A549 treated with GW870086 at 1 μM for 4 hours (cell line): ENCODE measurements around the gene EXO5. TPM values are rescaled to one million over a fixed set of nuclear protein-coding genes. Genes with fewer than 3 reads are reported as not detected.

Source experiments
- total RNA-seq: library from RNA; stranded (reverse); fragments of 200-300 nt; extraction: Qiagen RNA extraction; gene quantifications from 5 replicates; pipeline ENCODE4 v1.2.3, GENCODE V29; 2022; ENCODE audit warnings: low read depth

EXO5 gene, protein sequence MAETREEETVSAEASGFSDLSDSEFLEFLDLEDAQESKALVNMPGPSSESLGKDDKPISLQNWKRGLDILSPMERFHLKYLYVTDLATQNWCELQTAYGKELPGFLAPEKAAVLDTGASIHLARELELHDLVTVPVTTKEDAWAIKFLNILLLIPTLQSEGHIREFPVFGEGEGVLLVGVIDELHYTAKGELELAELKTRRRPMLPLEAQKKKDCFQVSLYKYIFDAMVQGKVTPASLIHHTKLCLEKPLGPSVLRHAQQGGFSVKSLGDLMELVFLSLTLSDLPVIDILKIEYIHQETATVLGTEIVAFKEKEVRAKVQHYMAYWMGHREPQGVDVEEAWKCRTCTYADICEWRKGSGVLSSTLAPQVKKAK
- total RNA-seq: 3.4 to 4.0 TPM (median 3.8 TPM) in 5 replicates

DNA sequence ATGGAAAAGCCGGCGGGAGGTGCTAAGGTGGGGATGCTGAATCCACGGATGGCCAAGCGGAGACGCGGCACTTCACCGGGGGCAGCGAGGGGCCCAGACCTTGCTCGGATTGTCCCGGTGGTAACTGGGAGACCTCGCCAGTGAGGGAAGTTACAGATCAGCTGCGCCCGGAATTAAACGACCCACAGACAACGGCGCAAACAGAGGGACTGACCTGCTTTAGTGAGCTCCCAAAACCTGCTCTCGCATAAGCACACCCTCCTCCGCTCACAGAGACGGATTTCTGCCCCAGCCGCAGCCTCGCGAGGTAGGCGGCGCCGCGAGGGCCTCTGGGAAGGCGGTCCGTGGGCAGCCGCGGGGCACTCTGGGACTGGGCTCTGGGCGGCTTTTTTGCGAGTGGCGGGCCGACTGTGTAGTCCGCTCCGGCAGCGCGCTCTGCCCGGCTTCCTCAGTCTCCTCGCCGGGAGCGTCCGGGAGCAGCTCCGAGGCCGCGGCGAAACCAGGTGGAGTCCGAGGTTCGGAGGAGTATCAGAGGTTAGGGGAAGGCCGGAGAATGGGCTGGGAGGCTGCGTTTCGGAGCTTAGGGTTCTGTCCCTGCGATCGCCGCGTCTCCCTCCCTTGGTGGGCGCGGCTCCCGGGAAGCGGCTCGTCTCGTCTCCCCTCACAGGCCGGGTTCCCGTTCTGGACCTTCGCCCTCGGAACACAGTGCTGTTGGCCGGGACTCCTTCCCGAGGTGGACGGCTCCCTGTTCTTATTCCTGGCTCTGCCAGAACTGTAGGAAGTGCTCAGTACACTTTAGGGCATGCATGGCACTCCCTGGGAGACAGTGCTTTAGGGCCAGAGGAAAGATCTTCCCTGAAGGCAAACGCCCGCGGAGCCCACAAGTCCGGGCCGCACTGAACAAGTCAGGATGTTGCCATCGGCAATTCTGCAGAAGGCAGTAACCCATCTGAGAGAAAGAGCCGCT, at the start of gene EXO5:
Gene EXO5 (plus strand): TSS at position 393 of the 967 bp plus-strand sequence. CDS start 5,778 bp downstream, outside the sequence.

DNA sequence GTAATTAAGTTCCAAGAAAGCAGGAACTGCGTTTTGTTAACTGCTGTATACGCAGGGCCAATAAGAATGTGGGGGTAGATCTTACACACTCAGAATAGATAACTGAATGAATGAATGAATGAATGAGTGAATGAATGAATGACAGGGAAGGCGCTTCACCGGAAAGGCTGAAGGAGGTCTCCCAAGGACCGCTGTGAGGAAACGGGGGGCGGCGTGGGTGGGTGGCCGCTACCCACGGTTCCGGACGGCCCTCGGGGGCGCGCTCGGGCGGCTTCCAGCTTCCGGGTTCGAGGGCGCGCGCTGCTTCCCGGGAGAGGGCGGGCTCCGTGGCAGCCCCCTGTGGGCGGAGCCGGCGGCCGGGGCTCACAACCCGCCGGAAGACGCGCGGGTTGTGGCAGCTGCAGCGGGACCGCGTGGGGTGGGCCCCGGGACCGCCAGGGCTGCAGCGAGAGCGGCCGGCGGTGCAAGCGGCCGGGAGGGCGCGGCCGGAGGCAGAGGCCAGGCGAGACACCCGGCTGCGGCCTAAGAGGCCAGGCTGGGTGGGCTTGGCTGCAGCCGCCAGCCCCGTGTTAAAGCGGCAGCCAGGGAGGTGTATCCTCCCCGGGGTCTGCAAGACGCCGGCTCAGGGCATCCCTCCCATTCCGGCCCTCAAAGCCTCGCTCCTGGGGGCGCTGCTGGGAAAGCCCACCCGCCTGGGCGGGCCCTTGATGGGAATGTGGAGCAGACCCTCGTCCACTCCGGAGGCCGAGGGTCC, 31.5 kb upstream of the EXO5 start, which contains the start of gene ZFP69:
Gene ZFP69 (plus strand): TSS at position 367 of the 754 bp plus-strand sequence. CDS start 2,072 bp downstream, outside the sequence.

DNA sequence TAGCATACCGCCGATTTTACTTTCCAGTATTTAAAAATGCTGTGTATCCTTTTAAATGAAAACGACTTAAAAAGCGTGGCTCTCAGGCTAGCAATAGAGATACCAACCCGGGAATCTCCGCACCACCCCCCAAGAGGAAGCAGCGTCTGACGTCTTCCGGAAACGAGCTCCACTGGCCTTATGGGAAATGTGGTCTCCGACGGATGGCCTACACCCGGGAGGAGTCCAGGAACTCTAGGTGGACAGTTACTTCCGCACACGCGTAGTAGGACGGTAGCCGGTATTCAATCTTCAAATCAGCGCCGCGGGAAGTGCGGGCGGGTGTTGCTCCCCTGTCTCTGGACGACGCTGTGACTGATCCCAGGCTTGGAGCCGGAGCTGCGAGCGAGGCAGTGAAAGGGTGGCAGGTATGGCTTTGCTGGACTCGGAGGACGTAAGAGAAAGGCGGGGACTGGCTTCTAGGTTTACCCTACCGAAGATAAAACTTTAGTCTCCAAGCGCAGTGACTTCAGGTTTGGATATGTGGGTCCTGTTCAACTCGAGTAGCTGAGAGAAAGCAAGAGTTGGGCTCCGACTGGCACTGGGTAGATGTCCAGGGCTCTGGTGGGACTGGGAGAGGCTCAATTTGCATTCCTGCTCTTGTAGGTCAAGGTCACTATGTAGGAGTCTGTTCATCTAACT, 23.0 kb downstream of the EXO5 start, which contains the start of gene ZNF684:
Gene ZNF684 (plus strand): TSS at position 257 of the 681 bp plus-strand sequence. CDS start 1,530 bp downstream, outside the sequence.

Other genes starting within 250 kb of the EXO5 start
- 0.06 to 0.17 TPM (median 0.12 TPM) in 4 of 5 replicates, not detected in the other for gene COL9A2, start 191.5 kb upstream of the EXO5 start, total RNA-seq
- gene SMAP2, start 135.0 kb upstream of the EXO5 start, total RNA-seq: 8.4 to 9.6 TPM (median 9.0 TPM) in 5 replicates
- 1.2 to 1.9 TPM (median 1.7 TPM) in 5 replicates for gene ZFP69B, start 58.3 kb upstream of the EXO5 start, total RNA-seq
- not detected in 5 replicates for gene ZFP69, start 31.5 kb upstream of the EXO5 start, total RNA-seq
- gene ZNF684, start 22.9 kb downstream of the EXO5 start, total RNA-seq: 1.5 to 2.8 TPM (median 2.1 TPM) in 5 replicates
- gene RIMS3, start 156.9 kb downstream of the EXO5 start, total RNA-seq: 1.0 to 1.7 TPM (median 1.2 TPM) in 5 replicates
- gene NFYC, start 182.9 kb downstream of the EXO5 start, total RNA-seq: 30.0 to 38.7 TPM (median 36.8 TPM) in 5 replicates